H1 (cell line): ENCODE data around the gene STARD13.

Source experiments
- EZH2 ChIP-seq: fragments of 200-600 bp; sonication (generic); IDR thresholded peaks from 2 replicates; pipeline ENCODE4 v1.7.1; 2012; ENCODE audit warnings: low read depth, mild to moderate bottlenecking, moderate library complexity, low read length, inconsistent platforms; ENCODE audit not compliant: severe bottlenecking
- PHF8 ChIP-seq: fragments of 200-600 bp; sonication (generic); conservative IDR thresholded peaks from 2 replicates; pipeline ENCODE4 v1.7.1; 2012; ENCODE audit warnings: low read depth, mild to moderate bottlenecking, inconsistent platforms, low read length, moderate library complexity
- POLR2AphosphoS5 ChIP-seq: IDR thresholded peaks from 2 replicates; pipeline ENCODE4 v1.6.1; 2011; ENCODE audit warnings: low read depth, low read length
- RXRA ChIP-seq: IDR thresholded peaks from 2 replicates; pipeline ENCODE4 v1.6.1; 2011; ENCODE audit warnings: low read depth, mild to moderate bottlenecking, low read length, moderate library complexity; ENCODE audit not compliant: insufficient read depth
- SP1 ChIP-seq: IDR thresholded peaks from 2 replicates; pipeline ENCODE4 v1.6.1; 2011; ENCODE audit warnings: low read depth, low read length
- YY1 ChIP-seq: IDR thresholded peaks from 2 replicates; pipeline ENCODE4 v1.6.1; 2011; ENCODE audit warnings: low read depth, mild to moderate bottlenecking, low read length
- TF ChIP-seq, protein P1 (sequence below): IDR thresholded peaks from 2 replicates; pipeline ENCODE4 v1.6.1; 2011; ENCODE audit warnings: low read length, improper control_type of control experiment
- TF ChIP-seq, protein P2 (sequence below), 3 experiments: IDR thresholded peaks; 1 replicate in 2 of 3; 2 replicates in 1 of 3; pipeline versions ENCODE4 v1.5.1 to v1.6.1; 2011; ENCODE audit warnings: low read length in 3 of 3, mild to moderate bottlenecking in 3 of 3, inconsistent platforms in 2 of 3, low read depth in 1 of 3, moderate library complexity in 1 of 3; ENCODE audit not compliant: insufficient read depth in 1 of 3; ENCODE audit errors: control extremely low read depth in 1 of 3

DNA sequence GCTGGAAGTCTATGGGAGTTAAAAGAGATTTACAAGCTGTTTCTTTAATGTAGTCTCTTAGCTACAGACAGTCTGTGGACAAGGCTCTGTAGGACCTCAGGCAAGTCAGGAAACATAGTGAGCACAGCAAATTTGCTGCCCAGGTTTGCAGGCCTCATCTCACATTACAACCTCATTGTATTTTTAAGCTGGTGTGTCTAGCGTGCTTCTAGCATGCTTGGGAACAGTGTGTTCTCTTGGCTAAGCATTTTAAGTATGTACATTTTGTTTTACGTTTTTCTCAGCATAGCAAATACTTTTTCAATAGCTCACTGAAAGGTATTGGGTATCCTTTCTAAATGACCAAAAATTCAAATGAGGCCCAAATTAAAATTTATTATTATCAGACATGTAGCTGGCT is 113.2 kb downstream of the STARD13 start:
- no peak for TF ChIP-seq POLR2AphosphoS5
- no peak for TF ChIP-seq EZH2
- TF ChIP-seq, protein P1, sequence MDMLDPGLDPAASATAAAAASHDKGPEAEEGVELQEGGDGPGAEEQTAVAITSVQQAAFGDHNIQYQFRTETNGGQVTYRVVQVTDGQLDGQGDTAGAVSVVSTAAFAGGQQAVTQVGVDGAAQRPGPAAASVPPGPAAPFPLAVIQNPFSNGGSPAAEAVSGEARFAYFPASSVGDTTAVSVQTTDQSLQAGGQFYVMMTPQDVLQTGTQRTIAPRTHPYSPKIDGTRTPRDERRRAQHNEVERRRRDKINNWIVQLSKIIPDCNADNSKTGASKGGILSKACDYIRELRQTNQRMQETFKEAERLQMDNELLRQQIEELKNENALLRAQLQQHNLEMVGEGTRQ: no peak
- no peak for TF ChIP-seq SP1
- TF ChIP-seq, protein P2, sequence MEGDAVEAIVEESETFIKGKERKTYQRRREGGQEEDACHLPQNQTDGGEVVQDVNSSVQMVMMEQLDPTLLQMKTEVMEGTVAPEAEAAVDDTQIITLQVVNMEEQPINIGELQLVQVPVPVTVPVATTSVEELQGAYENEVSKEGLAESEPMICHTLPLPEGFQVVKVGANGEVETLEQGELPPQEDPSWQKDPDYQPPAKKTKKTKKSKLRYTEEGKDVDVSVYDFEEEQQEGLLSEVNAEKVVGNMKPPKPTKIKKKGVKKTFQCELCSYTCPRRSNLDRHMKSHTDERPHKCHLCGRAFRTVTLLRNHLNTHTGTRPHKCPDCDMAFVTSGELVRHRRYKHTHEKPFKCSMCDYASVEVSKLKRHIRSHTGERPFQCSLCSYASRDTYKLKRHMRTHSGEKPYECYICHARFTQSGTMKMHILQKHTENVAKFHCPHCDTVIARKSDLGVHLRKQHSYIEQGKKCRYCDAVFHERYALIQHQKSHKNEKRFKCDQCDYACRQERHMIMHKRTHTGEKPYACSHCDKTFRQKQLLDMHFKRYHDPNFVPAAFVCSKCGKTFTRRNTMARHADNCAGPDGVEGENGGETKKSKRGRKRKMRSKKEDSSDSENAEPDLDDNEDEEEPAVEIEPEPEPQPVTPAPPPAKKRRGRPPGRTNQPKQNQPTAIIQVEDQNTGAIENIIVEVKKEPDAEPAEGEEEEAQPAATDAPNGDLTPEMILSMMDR (IDR thresholded peaks at IDR 0.05; ENCODE audit: control extremely low read depth in 1 of 3, insufficient read depth in 1 of 3, low read depth in 1 of 3, low read length in 3 of 3): no peak
- no peak for TF ChIP-seq PHF8
- TF ChIP-seq YY1: no peak
- TF ChIP-seq RXRA: no peak
